Astrocyte of the spinal cord (primary cell): ENCODE results near the gene TCF3.

Experiments used
- DNase-seq: peaks from one replicate; pipeline ENCODE4 v3.0.0; 2011; ENCODE audit warnings: low read depth, low spot score
- H3K4me3 ChIP-seq: 2 replicates; pipeline ENCODE4 v1.5.1; 2011; ENCODE audit warnings: low read depth, mild to moderate bottlenecking, low read length, moderate library complexity
- CTCF ChIP-seq: IDR thresholded peaks from 2 replicates; pipeline ENCODE4 v1.5.1; 2012; ENCODE audit warnings: low read depth, mild to moderate bottlenecking, low read length, inconsistent platforms
- in situ Hi-C: cut with HindIII; loops from 2 replicates; pipeline ENCODE4 v1.10.0; 2017; ENCODE audit warnings: low sequenced_read_pairs

The TCF3 gene

GRCh38 chr19:1561236-1561842, 91.1 kb downstream of the TCF3 start:
- no peak overlapping the region for H3K4me3 ChIP-seq
- in situ Hi-C loops: no loop called here
- no peak for TF ChIP-seq CTCF
- DNase-seq: no peak

- in situ Hi-C loops: no loop called here
- no peak overlapping the region for H3K4me3 ChIP-seq
Measured at GRCh38 chr19:1560286-1560882, 92.0 kb downstream of the TCF3 start.

More at GRCh38 chr19:1560286-1560882, 92.0 kb downstream of the TCF3 start:
- DNase-seq: no peak
- no peak for TF ChIP-seq CTCF
